GM18867 (cell line): ENCODE results near the gene CLRN3.

ENCODE experiments used
- ATAC-seq: cut with Tn5 transposase; IDR thresholded peaks from one replicate; pipeline ENCODE4 v1.9.1; 2021; ENCODE audit warnings: mild to moderate bottlenecking, moderate library complexity; ENCODE audit not compliant: unreplicated experiment

The CLRN3 gene

GRCh38 chr10:127875916-127876315 lies 16.8 kb downstream of the CLRN3 start:
- no peak for ATAC-seq

GRCh38 chr10:127875449-127875765 lies 17.3 kb downstream of the CLRN3 start:
- ATAC-seq = no peak

GRCh38 chr10:127874671-127875448 lies 17.9 kb downstream of the CLRN3 start:
- ATAC-seq = no peak

GRCh38 chr10:127873901-127874470 lies 18.8 kb downstream of the CLRN3 start:
- no peak for ATAC-seq

DNA sequence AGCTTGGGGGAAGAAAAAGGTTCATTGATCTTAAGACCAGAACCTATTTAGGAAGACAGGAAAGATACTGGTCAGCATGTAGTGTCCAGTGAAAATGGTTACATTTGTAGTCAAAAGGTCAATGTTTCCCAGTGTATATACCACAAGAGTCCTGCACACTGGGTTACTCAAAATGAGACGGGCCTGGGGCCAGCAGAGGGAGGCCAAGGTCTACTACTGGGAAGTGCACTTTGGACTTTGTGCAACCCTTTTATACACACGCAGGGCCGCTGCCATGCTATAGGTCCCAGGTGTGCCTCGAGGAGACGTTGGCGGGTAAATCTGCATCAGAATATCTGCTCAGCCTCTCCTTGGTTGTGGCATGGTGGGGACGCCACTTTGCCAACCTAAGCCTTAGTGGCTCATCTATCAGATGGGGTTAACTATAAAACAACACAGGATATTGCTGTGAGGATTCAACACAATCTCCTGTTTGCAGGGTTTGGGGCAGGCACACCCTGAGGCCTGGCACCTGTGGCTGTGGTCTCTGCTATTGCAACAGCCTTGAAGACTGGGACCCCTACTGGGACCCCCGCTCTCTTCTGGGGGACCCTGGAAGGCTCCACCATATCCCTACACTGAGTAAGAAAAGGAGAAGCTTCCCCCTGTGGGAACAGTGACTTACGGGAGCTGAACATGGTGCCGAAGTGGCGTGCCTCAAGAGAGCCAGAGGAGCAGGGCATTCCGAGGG lies 19.7 kb downstream of the CLRN3 start:
- ATAC-seq = no peak

DNA sequence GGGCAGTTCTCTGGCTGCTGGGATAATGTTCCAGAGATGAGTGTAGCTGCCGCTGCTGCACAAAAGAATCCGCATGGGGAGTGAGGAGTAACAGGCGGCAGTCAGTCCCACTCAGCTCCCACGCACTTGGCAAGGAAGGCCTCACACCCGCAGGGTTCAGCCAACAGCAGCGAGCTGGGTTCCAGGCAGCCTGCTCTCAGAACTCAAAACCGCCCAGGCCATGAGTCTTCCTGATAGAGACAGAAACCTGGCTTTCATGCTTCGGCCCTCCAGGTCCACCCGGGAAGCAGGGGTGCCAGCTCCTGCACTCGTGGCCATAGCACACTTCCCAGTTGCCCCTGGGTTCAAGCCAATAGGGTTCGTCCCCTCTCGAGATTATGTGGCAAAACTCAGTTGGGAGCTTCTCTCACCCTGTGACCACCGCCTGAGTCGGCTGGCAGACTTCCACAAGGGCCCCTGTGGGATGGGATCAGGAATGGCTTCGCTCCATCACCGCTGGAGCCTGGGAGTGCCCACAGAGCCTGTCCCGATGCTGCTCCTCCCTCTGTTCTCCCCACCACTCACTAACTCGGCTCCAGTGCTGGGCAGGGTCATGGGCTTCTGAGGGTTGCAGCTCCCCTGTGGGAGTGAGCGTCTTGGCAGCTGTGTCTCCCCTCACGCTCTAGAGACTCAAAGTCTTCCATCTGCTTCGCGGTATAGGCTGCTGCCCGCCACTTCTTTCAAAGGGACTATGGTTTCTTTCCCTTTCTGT lies 20.6 kb downstream of the CLRN3 start:
- no peak for ATAC-seq

DNA sequence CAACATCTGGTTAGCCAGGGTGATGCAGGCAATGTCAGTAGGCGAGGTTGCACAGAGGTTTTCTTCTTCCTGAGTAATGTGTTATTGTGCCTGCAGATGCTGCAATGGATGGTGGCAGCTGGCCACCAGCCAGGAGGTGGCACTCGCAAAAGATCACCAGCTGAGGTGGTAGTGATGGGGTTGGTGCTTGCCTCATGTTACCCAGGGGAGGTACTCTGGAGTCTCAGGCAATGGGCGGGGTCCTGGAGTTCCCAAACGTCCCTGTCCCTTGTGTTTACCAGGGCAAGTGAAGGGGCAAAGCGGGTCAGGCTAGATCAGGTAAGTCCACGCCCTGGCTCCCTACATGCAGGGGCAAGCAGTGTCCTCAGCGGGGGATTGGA lies 21.1 kb downstream of the CLRN3 start:
- no peak for ATAC-seq

- ATAC-seq = no peak
Measured at GRCh38 chr10:127869329-127869728, 23.4 kb downstream of the CLRN3 start.

DNA sequence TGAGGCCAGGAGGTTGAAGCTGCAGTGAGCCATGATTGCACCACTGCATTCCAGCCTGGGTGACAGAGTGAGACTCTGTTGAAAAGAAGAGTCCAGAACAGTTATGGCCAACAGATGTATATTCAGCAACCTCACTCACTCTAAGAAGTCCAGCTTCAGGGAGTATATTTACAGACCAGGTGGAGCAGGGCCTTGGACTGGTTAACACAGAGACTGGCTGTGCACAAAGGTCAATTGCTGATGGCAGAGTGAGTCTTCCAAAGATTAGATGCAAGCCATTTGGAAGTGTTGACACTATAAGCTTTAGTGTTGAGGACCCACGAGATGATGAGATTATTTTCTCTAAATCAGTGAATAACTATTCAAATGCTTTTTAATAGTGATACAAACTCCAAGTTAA lies 24.9 kb downstream of the CLRN3 start:
- no peak for ATAC-seq

GRCh38 chr10:127866276-127867013 lies 26.3 kb downstream of the CLRN3 start:
- no peak for ATAC-seq

DNA sequence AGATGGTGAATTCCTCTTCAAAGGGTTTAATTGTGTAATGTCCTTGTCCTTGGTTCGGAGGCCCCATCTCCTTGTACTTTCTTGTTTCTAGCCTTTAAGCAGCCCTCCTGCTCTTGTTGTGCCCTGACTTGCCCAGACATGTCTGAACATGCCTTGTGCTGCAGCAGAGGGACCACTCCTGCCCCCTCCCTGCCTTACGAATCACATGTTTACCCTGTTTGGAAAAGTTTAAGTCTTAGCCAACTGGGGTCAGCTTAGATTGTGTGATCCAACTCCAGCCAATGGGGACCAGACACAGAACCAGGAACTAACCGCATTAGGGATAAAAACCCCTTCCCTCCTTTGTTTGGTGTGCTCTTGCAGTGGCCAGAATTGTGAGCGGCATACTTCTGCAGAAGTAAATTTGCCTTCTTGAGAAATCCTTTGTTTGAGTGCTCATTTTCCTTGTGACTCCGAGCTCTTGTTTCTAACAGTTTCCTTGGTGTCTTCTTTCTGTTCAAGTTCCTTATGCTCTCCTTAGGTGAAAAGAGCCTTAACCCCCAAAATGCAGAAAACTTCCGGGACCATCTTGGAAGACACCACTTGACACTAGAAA lies 29.4 kb downstream of the CLRN3 start:
- no peak for ATAC-seq

DNA sequence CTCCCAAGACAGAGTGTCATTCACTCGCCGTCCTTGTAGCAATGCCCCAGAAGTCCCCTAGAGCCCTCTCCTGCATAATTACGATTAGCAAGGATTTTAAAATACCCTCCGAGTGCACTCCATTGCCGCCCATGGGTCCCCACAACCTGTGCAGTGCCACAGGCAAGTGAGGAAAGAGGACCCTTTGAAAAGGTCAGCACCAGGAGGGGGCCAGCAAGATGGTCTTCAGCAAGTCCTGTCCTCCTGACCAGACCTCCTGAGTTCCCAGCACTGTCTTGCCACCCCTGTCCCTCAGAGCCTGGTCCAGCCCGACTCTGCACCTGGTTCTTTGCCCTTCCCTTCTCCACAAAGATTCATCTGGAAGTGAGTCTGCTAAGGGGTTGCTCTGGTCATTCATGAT lies 32.1 kb downstream of the CLRN3 start:
- no peak for ATAC-seq

DNA sequence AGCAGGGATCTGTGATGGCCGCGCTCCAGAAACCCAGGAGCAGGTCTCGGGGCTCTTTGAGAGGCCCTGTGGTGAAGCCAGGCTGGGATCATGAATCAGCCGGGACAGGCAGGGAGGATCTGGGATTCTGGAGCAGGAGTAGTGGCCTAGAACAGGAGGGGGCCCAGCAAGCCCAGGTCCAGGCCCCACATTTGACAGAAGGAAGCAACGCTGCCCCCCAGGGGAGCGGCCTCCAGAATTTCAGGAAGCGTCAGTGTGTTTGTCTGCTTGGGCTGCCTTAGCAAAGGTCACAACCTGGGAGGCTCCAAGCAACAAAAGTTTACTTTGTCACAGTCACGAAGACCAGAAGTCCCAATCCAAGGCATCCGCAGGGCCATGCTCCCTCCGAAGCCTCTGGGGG lies 36.8 kb downstream of the CLRN3 start:
- ATAC-seq = no peak

DNA sequence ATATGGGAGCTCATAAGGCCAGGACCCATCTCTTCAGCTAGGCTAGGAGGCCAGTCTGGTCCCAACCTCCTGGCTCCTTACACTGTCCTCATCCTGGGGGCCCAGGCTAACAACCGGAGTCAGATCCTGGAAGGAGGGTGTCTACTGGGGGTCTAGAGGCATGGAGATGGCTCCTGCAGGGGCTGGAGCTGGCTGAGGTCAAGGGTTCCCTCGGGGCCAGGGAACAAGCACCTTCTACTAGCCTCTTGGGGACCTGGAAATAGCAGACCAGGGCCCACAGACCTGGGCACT lies 37.2 kb downstream of the CLRN3 start:
- no peak for ATAC-seq

GRCh38 chr10:127854769-127855590 lies 37.8 kb downstream of the CLRN3 start:
- peak; percentile 77 for ATAC-seq

DNA sequence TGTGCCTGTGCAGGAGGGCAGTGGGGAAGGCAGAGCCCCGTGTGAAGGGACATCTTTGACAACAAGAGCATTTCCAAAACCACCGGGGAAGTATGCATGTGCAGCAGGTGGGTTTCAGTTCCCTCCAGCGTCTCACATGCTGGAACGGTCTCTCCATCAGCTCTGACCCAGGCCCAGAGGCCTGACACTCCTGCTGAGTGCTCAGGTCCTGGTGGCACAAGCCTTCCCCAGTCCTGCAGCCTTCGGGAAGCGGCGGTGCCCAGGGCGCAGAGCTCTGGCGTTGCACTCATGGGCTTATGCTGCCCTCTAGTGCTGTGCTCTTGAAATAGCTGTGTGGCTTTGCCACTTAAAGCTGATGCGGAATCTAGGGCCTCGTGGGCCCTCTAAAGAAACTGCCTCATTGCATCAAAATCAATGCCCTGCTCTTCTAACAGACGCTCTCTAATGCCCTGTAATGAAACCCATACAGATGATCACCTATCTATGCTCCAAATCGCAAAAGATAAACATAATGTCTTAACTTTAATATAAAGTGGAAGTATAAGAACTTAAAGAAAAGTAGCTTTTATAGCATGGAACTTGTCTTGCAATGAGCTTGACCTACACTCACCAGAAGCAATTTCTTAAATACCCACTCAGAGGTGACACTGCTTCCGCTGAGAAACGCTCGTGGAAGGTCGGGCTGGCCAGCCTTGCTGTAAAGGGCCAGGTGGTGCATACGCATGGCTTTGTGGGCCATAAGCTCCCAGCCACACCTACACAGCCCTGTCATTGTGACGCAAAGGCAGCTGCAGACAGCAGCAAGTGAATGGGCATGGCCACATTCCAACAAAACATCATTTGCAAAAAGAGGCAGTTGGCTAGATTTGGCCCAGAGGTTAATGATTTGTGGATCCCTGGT lies 38.6 kb downstream of the CLRN3 start:
- ATAC-seq = peak; percentile 75

DNA sequence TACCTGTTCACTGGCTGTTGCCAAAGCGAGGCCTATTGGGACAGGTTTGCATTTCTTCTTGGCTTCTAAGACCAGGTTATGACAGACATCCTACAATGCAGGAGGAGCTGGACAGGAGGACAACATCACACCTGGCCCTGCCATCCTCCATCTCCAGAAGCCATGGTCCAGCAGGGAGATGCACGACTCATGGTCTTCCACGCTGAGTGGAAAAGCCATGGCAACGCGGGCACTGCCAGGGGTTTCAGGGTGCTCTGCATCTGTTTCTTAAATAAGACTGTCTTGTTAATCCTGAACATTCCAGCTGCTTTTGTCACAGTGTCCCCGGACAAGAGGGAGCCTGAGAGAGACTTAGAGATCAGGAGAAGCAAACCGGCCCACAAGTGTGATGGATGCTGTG lies 40.3 kb downstream of the CLRN3 start:
- no peak for ATAC-seq

GRCh38 chr10:127851661-127852194 lies 41.0 kb downstream of the CLRN3 start:
- no peak for ATAC-seq

DNA sequence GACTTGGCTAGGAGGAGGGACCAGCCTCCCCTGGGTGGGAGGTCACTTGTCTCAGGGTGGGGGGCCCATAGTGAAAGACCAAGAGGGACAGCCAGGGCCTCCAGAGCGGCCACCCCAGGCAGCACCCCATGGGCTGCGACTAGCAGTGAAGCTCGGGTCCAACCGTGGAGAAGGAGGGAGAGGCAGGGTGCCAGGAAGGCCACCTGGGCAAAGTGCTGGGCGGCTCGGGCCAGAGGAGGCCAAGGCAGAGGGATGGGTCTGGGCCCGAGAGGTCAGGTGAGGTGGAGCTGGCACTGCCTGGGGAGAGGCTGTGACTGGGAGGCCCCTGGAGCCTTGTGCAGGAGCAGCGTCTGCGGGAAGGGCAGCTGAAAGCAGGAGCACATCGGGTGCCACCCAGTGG lies 41.8 kb downstream of the CLRN3 start:
- no peak for ATAC-seq
